ENCODE results near the gene KCTD19. TPM values are rescaled to one million over a fixed set of nuclear protein-coding genes. Genes with fewer than 3 reads are reported as not detected.

KCTD19 gene
- total RNA-seq, 1 experiment from 2014 or later = 0.32 TPM

DNA sequence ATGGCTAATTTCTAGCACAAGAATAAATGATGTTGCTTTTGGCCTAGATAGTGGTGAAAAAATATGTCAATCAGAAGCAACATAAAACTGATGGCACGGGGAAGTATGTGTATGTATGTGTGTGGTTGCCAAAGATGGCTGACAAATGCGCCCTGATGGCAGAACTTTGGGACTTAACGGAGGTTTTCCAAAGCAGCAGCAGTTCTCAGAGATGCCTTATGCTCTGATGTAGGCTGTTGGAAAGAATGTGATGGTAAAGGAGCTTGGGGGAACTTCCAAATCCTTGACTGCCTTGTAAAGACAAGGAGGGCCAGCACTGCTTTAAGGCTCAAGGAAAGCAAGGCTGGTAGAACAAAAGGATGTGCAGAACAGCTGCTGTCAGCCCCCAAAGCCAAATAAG is 16.0 kb downstream of the KCTD19 start:
- no TSS peak for BruUV-seq (replicated peaks)
- intact Hi-C loops (cut with micrococcal nuclease; ENCODE audit: unreplicated experiment) = no loop called here
- CTCF ChIA-PET = no interaction called here

DNA sequence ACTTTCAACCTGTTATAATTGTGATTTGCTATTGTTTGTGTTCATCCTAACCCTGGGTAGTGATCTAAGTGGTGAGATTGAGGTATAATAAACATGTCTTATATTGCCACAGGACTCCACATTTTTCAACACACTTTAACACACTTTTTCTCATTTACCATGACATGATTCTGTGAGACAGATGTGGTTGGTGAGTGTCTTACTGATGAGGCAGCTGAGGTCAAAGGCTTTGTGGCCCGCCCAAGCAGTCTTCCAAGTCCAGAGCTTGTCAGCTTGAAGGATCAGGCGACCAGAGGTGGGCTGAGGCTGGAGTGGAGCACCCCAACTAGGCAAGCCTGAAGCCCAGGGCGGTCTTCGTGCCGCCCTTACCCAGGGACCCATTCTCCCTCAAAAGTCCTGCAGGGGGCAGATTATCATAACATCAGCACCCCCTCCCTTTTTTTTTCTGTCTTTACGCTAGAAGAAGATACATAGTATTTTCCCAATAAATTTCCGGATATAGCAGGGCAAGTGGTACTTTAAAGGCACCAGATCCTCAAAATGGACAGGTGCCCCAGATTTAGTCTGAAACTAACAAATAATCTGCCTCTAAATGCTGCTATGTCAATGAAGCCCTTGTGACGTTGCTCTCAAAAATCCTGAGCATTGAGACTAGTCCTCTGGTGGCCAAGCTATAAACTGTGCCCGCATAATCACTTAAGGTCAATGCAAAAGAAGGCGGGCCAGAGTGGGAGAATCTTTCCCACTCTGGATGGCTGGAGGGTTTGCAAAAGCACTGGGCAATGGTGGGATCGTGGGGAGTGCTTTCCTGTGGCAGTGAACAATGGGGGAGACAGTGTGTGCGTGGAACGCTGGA is 21.1 kb downstream of the KCTD19 start:
- no TSS peak for BruUV-seq (replicated peaks)
- Histone ChIP-seq H3K9me3 (ENCODE audit: low read depth, low read length, poor library complexity, severe bottlenecking) (no peaks in the 10 kb centered on the region), H3K27me3 (replicated peaks; ENCODE audit: insufficient read depth, low read depth, low read length, poor library complexity) (no peaks in the 10 kb centered on the region), H3K4me1 (ENCODE audit: insufficient read depth, low read length, poor library complexity, severe bottlenecking) (no peaks in the 10 kb centered on the region), H3K4me3 (ENCODE audit: low read depth, low read length, poor library complexity, severe bottlenecking) (no peak overlapping the region), H3K36me3 (ENCODE audit: insufficient read depth, low read length, poor library complexity, severe bottlenecking) (no peaks in the 10 kb centered on the region), H3K27ac (ENCODE audit: low read depth, low read length, poor library complexity, severe bottlenecking) (no peak overlapping the region)
- ChIA-PET CTCF (interaction anchor here (0.6 to 0.7 kb wide), 2 partner anchors 21 to 61 kb away, joined by 4 to 8 read pairs; partner anchors contain the start of gene LRRC36), POLR2A (ENCODE audit: low non-redundant PET) (no interaction called here)
- intact Hi-C loops (cut with micrococcal nuclease; ENCODE audit: unreplicated experiment) = no loop called here
- DNase-seq (ENCODE audit: low spot score) = no peak
- no peak for TF ChIP-seq EZH2 (IDR thresholded peaks at IDR 0.05; ENCODE audit: borderline replicate concordance, low read depth, low read length, poor library complexity, severe bottlenecking)

More for the DNA sequence above, 16.0 kb downstream of the KCTD19 start:
- H3K36me3 ChIP-seq (ENCODE audit: insufficient read depth, low read length, poor library complexity, severe bottlenecking) = no peaks in the 10 kb centered on the region
- TF ChIP-seq, protein P1, sequence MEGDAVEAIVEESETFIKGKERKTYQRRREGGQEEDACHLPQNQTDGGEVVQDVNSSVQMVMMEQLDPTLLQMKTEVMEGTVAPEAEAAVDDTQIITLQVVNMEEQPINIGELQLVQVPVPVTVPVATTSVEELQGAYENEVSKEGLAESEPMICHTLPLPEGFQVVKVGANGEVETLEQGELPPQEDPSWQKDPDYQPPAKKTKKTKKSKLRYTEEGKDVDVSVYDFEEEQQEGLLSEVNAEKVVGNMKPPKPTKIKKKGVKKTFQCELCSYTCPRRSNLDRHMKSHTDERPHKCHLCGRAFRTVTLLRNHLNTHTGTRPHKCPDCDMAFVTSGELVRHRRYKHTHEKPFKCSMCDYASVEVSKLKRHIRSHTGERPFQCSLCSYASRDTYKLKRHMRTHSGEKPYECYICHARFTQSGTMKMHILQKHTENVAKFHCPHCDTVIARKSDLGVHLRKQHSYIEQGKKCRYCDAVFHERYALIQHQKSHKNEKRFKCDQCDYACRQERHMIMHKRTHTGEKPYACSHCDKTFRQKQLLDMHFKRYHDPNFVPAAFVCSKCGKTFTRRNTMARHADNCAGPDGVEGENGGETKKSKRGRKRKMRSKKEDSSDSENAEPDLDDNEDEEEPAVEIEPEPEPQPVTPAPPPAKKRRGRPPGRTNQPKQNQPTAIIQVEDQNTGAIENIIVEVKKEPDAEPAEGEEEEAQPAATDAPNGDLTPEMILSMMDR (conservative IDR thresholded peaks at IDR 0.05; ENCODE audit: low read depth, low read length) = no peak
- TF ChIP-seq EZH2 (IDR thresholded peaks at IDR 0.05; ENCODE audit: borderline replicate concordance, low read depth, low read length, poor library complexity, severe bottlenecking) = no peak
- DNase-seq (ENCODE audit: low spot score) = no peak
- POLR2A ChIA-PET (ENCODE audit: low non-redundant PET) = no interaction called here
- H3K27me3 ChIP-seq (replicated peaks; ENCODE audit: insufficient read depth, low read depth, low read length, poor library complexity) = no peaks in the 10 kb centered on the region
- H3K27ac ChIP-seq (ENCODE audit: low read depth, low read length, poor library complexity, severe bottlenecking) = no peak overlapping the region
- no peak overlapping the region for H3K4me3 ChIP-seq (ENCODE audit: low read depth, low read length, poor library complexity, severe bottlenecking)
- no peaks in the 10 kb centered on the region for H3K9me3 ChIP-seq (ENCODE audit: low read depth, low read length, poor library complexity, severe bottlenecking)
- H3K4me1 ChIP-seq (ENCODE audit: insufficient read depth, low read length, poor library complexity, severe bottlenecking) = no peaks in the 10 kb centered on the region

DNA sequence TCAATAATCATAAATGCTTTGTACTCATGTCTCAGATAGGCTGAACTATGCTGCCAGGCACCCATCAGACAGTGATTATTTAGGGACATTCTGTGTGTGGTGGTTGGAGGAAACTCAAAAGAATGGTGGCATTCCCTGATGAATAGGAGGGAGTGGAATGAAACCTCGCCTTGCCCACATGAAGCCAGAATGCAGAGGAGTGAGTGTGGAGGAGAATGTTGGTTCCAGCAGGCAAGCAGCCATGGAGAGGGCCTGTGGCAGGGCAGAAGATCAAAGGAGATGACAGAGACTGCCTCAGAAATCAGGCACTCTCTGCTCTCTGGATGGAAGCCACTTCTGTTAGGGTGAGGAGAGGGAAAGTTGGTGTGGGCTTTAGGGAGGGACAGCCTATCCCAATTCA is 22.5 kb downstream of the KCTD19 start:
- Histone ChIP-seq H3K4me1 (ENCODE audit: insufficient read depth, low read length, poor library complexity, severe bottlenecking) (no peaks in the 10 kb centered on the region), H3K27ac (ENCODE audit: low read depth, low read length, poor library complexity, severe bottlenecking) (no peak overlapping the region), H3K27me3 (replicated peaks; ENCODE audit: insufficient read depth, low read depth, low read length, poor library complexity) (no peaks in the 10 kb centered on the region), H3K9me3 (ENCODE audit: low read depth, low read length, poor library complexity, severe bottlenecking) (no peaks in the 10 kb centered on the region), H3K4me3 (ENCODE audit: low read depth, low read length, poor library complexity, severe bottlenecking) (no peak overlapping the region), H3K36me3 (ENCODE audit: insufficient read depth, low read length, poor library complexity, severe bottlenecking) (no peaks in the 10 kb centered on the region)
- no peak for DNase-seq (ENCODE audit: low spot score)
- ChIA-PET CTCF (no interaction called here), POLR2A (ENCODE audit: low non-redundant PET) (no interaction called here)
- intact Hi-C loops (cut with micrococcal nuclease; ENCODE audit: unreplicated experiment) = no loop called here
- no peak for TF ChIP-seq EZH2 (IDR thresholded peaks at IDR 0.05; ENCODE audit: borderline replicate concordance, low read depth, low read length, poor library complexity, severe bottlenecking)
- TF ChIP-seq, protein P1 (conservative IDR thresholded peaks at IDR 0.05; ENCODE audit: low read depth, low read length) = no peak
- BruUV-seq (replicated peaks) = no TSS peak
